Loucy (cell line): ENCODE results near the gene ASPSCR1.

Source experiments
- EZH2phosphoT487 ChIP-seq: fragments of 200-600 bp; IDR thresholded peaks from 2 replicates; pipeline ENCODE4 v1.6.1; 2018; ENCODE audit warnings: antibody characterized with exemption, mild to moderate bottlenecking, moderate library complexity, borderline replicate concordance
- TF ChIP-seq, protein P1 (sequence below): fragments of 200-600 bp; sonication (generic); conservative IDR thresholded peaks from 2 replicates; pipeline ENCODE4 v1.5.1; 2014; ENCODE audit warnings: mild to moderate bottlenecking, antibody characterized with exemption, low read length

GRCh38 chr17:82059272-82060000 lies 82.0 kb downstream of the ASPSCR1 start:
- TF ChIP-seq, protein P1, sequence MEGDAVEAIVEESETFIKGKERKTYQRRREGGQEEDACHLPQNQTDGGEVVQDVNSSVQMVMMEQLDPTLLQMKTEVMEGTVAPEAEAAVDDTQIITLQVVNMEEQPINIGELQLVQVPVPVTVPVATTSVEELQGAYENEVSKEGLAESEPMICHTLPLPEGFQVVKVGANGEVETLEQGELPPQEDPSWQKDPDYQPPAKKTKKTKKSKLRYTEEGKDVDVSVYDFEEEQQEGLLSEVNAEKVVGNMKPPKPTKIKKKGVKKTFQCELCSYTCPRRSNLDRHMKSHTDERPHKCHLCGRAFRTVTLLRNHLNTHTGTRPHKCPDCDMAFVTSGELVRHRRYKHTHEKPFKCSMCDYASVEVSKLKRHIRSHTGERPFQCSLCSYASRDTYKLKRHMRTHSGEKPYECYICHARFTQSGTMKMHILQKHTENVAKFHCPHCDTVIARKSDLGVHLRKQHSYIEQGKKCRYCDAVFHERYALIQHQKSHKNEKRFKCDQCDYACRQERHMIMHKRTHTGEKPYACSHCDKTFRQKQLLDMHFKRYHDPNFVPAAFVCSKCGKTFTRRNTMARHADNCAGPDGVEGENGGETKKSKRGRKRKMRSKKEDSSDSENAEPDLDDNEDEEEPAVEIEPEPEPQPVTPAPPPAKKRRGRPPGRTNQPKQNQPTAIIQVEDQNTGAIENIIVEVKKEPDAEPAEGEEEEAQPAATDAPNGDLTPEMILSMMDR, result no peak
- no peak for TF ChIP-seq EZH2phosphoT487
